Glutamatergic neuron (in vitro differentiated cells): Measurements from ENCODE around the gene RAD18. TPM values are rescaled to one million over a fixed set of nuclear protein-coding genes. Genes with fewer than 3 reads are reported as not detected.

Source experiments
- DNase-seq: peaks from one replicate; pipeline ENCODE4 v3.0.0; 2022
- H3K27ac Mint-ChIP-seq: one replicate; pipeline ENCODE4 v1.8.0; 2020; ENCODE audit warnings: mild to moderate bottlenecking, mixed read lengths, inconsistent platforms; ENCODE audit not compliant: unreplicated experiment
- H3K27me3 Mint-ChIP-seq: one replicate; pipeline ENCODE4 v1.8.0; 2020; ENCODE audit warnings: mild to moderate bottlenecking, moderate library complexity, mixed read lengths, inconsistent platforms; ENCODE audit not compliant: unreplicated experiment
- H3K36me3 Mint-ChIP-seq: one replicate; pipeline ENCODE4 v1.8.0; 2020; ENCODE audit warnings: mild to moderate bottlenecking, mixed read lengths, inconsistent platforms; ENCODE audit not compliant: unreplicated experiment
- H3K4me1 Mint-ChIP-seq: one replicate; pipeline ENCODE4 v1.8.0; 2020; ENCODE audit warnings: mild to moderate bottlenecking, low read depth, mixed read lengths, inconsistent platforms; ENCODE audit not compliant: unreplicated experiment
- H3K4me3 Mint-ChIP-seq: one replicate; pipeline ENCODE4 v1.8.0; 2020; ENCODE audit warnings: mild to moderate bottlenecking, mixed read lengths, inconsistent platforms; ENCODE audit not compliant: unreplicated experiment
- H3K9me3 Mint-ChIP-seq: one replicate; pipeline ENCODE4 v1.8.0; 2020; ENCODE audit warnings: mild to moderate bottlenecking, moderate library complexity, mixed read lengths, inconsistent platforms; ENCODE audit not compliant: unreplicated experiment
- total RNA-seq: library from RNA; stranded (reverse); fragmentation: NEBNext Ultra II Directional; extraction: Animal tissue kit (Norgen Biotek cat#: 25700); gene quantifications from one replicate; pipeline ENCODE4 v1.2.1, GENCODE V29; 2021; ENCODE audit not compliant: unreplicated experiment
- TF ChIP-seq, protein P1 (sequence below): fragments of 200-600 bp; sonication (generic); IDR thresholded peaks from one replicate; pipeline ENCODE4 v1.5.0; 2021; ENCODE audit not compliant: partially characterized antibody, unreplicated experiment

RAD18 gene
- total RNA-seq, 1 donor from 2014 or later, result 11.9 TPM

DNA sequence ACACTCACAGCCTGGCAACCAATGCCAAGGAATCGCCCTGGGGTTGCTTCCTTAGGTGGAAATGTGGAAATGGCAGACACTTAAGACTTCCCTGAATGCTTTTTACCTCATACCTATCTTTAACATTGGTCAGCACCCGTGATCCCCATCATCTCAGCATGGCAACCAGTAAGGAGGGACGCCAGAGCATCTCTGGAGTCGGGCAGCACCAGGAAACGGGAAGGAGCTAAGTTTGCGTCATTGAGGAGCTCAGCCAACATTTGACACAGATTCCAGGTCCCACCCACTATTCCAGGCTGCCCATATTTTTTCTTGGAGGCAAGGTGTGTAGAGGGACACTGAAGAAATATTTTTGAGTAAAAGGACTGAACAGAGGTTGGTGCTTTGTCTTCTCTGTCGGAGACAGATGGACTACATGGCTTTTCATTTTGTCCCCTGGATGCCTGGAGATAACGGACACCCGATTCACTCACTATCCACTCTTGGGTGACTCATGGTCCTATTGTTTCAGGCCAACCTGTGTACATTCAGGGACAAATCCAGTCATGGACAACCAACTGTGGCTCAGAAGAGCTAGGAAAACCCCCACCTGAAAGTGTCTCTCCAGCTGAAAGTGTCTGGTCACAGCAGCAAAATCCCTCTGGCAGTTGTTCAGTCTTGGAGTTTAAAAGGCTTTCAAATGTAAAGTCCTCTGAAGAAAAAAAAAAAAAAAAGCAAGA, 123.5 kb downstream of the RAD18 start:
- no peak for DNase-seq
- peaks cover 18% of the 10 kb centered on the region for H3K4me1 Mint-ChIP-seq
- no peak overlapping the region for H3K27ac Mint-ChIP-seq
- no peak overlapping the region for H3K4me3 Mint-ChIP-seq
- H3K36me3 Mint-ChIP-seq, result peaks cover 2% of the 10 kb centered on the region
- peaks cover 4% of the 10 kb centered on the region for H3K27me3 Mint-ChIP-seq
- TF ChIP-seq, protein P1, sequence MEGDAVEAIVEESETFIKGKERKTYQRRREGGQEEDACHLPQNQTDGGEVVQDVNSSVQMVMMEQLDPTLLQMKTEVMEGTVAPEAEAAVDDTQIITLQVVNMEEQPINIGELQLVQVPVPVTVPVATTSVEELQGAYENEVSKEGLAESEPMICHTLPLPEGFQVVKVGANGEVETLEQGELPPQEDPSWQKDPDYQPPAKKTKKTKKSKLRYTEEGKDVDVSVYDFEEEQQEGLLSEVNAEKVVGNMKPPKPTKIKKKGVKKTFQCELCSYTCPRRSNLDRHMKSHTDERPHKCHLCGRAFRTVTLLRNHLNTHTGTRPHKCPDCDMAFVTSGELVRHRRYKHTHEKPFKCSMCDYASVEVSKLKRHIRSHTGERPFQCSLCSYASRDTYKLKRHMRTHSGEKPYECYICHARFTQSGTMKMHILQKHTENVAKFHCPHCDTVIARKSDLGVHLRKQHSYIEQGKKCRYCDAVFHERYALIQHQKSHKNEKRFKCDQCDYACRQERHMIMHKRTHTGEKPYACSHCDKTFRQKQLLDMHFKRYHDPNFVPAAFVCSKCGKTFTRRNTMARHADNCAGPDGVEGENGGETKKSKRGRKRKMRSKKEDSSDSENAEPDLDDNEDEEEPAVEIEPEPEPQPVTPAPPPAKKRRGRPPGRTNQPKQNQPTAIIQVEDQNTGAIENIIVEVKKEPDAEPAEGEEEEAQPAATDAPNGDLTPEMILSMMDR, result no peak
- H3K9me3 Mint-ChIP-seq, result peaks cover 6% of the 10 kb centered on the region

GRCh38 chr3:8838765-8839423, 124.4 kb downstream of the RAD18 start:
- peaks cover 4% of the 10 kb centered on the region for H3K27me3 Mint-ChIP-seq
- H3K9me3 Mint-ChIP-seq, result peaks cover 6% of the 10 kb centered on the region

DNA sequence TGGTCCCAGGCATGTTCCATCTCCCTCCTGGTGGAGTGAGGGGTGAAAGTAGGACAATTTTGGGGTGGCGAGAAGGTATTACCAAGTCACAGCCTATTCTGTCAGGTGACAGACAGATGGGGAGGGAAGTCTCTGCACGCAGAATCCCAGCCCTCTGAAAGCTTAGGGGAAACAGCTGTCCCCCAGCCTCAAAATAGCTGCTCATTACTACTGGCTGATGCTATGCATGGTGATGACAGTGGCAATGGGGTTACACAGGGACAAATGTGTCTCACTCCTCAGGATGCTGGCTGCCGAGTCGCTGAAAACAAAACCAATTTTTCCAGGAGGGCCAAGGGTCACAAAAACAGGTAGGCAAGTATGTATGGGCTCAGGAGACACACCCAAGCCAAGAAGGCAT, 125.0 kb downstream of the RAD18 start:
- H3K9me3 Mint-ChIP-seq, result peaks cover 6% of the 10 kb centered on the region
- TF ChIP-seq, protein P1, result no peak
- H3K36me3 Mint-ChIP-seq, result no peaks in the 10 kb centered on the region
- H3K4me1 Mint-ChIP-seq, result peaks cover 18% of the 10 kb centered on the region
- H3K4me3 Mint-ChIP-seq, result no peak overlapping the region
- peaks cover 4% of the 10 kb centered on the region for H3K27me3 Mint-ChIP-seq
- H3K27ac Mint-ChIP-seq, result no peak overlapping the region
- DNase-seq, result no peak

More at GRCh38 chr3:8838765-8839423, 124.4 kb downstream of the RAD18 start:
- TF ChIP-seq, protein P1, result no peak
- H3K4me3 Mint-ChIP-seq, result no peak overlapping the region
- no peaks in the 10 kb centered on the region for H3K36me3 Mint-ChIP-seq
- H3K4me1 Mint-ChIP-seq, result peaks cover 18% of the 10 kb centered on the region
- H3K27ac Mint-ChIP-seq, result no peak overlapping the region
- no peak for DNase-seq

DNA sequence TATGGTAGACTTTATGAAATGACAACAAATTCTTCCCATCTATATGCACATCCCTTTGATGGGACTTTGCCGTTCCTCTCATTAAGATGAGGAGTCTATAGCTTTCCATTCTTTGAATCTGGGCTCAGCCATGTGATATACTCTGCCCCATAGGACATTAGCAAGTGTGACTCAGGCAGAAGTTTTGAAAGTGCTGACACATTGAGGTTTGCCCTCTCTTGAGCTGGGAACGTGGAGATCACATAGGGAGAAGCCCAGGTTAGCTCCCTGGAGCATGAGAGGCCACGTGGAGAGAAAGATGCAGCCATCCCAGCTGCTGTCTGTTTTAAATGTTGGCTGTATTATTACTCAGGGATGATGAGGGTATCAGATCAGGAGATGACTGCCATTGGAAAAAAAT, 126.1 kb downstream of the RAD18 start:
- Mint-ChIP-seq H3K36me3 (no peaks in the 10 kb centered on the region), H3K27me3 (peaks cover 4% of the 10 kb centered on the region), H3K27ac (no peak overlapping the region), H3K4me1 (peaks cover 18% of the 10 kb centered on the region), H3K9me3 (peaks cover 6% of the 10 kb centered on the region), H3K4me3 (no peak overlapping the region)
- TF ChIP-seq, protein P1, result no peak
- no peak for DNase-seq

DNA sequence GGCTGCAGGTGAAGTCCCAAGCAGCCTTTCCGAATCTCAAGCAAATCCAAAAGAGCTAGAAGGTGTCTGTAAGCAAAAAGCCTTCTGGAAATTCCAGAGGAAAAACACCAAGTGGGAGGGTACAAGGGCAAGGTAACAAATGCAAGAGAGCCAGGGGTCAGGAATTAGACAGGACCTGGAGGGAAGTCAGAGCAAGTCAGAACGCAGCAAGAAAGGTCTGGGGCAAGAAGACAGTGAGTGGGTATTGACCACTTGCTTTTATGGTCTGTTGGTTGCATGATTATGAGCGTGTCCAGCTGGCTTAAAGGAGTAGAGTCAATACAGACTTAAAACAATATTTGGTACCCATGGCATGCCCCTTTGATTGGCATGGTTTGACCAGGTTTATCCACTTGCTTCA, 127.2 kb downstream of the RAD18 start:
- H3K27ac Mint-ChIP-seq, result peak overlapping the region; percentile 37
- no peaks in the 10 kb centered on the region for H3K36me3 Mint-ChIP-seq
- TF ChIP-seq, protein P1, result no peak
- peaks cover 4% of the 10 kb centered on the region for H3K27me3 Mint-ChIP-seq
- no peak overlapping the region for H3K4me3 Mint-ChIP-seq
- no peak for DNase-seq
- H3K9me3 Mint-ChIP-seq, result peaks cover 6% of the 10 kb centered on the region
- H3K4me1 Mint-ChIP-seq, result peaks cover 18% of the 10 kb centered on the region
